Measurements from ENCODE around the gene ZBED5.
"Not testable (repeated sequence)": the region's sequence is repeated elsewhere in the genome, so short reads cannot be mapped to it uniquely, and the experiment has no call there.

ZBED5 gene

GRCh38 chr11:10857709-10858438, at the start of gene ZBED5:
ZBED5 (minus strand) TSS chr11:10858053; CDS start chr11:10854945, 3,108 bp downstream.
- DNase-seq = peak; percentile 87

GRCh38 chr11:10906521-10906920, 48.7 kb upstream of the ZBED5 start:
- no peak for DNase-seq

- peak; percentile 3 for DNase-seq
Observed at GRCh38 chr11:10902301-10903063, 44.6 kb upstream of the ZBED5 start.

- DNase-seq = no peak
Observed at GRCh38 chr11:10900681-10901415, 43.0 kb upstream of the ZBED5 start.

- DNase-seq = no peak
Observed at GRCh38 chr11:10899121-10899830, 41.4 kb upstream of the ZBED5 start.

GRCh38 chr11:10898763-10899025, 40.8 kb upstream of the ZBED5 start:
- no peak for DNase-seq

GRCh38 chr11:10898003-10898762, 40.3 kb upstream of the ZBED5 start:
- no peak for DNase-seq

GRCh38 chr11:10897150-10897549, 39.3 kb upstream of the ZBED5 start:
- no peak for DNase-seq

- DNase-seq = no peak
Observed at GRCh38 chr11:10896493-10896892, 38.6 kb upstream of the ZBED5 start.

GRCh38 chr11:10895285-10895684, 37.4 kb upstream of the ZBED5 start:
- no peak for DNase-seq

GRCh38 chr11:10894666-10895065, 36.8 kb upstream of the ZBED5 start:
- no peak for DNase-seq

GRCh38 chr11:10893714-10894151, 35.9 kb upstream of the ZBED5 start:
- DNase-seq = no peak

GRCh38 chr11:10892250-10892649, 34.4 kb upstream of the ZBED5 start:
- DNase-seq = no peak

GRCh38 chr11:10891151-10891720, 33.4 kb upstream of the ZBED5 start:
- no peak for DNase-seq

- DNase-seq = not testable (repeated sequence)
Observed at GRCh38 chr11:10890083-10890482, 32.2 kb upstream of the ZBED5 start.

- DNase-seq = no peak
Observed at GRCh38 chr11:10887307-10887706, 29.5 kb upstream of the ZBED5 start.

- DNase-seq = no peak
Observed at GRCh38 chr11:10886652-10887250, 28.9 kb upstream of the ZBED5 start.

GRCh38 chr11:10885703-10886363, 28.0 kb upstream of the ZBED5 start:
- DNase-seq = no peak

- DNase-seq = not testable (repeated sequence)
Observed at GRCh38 chr11:10884292-10884691, 26.4 kb upstream of the ZBED5 start.

GRCh38 chr11:10881892-10882291, 24.0 kb upstream of the ZBED5 start:
- DNase-seq = no peak

Data from NCI-H510A treated with DMSO at 0.1 percent for 48 hours (cell line).